ENCODE measurements around the gene ADAMTSL1.

DNA sequence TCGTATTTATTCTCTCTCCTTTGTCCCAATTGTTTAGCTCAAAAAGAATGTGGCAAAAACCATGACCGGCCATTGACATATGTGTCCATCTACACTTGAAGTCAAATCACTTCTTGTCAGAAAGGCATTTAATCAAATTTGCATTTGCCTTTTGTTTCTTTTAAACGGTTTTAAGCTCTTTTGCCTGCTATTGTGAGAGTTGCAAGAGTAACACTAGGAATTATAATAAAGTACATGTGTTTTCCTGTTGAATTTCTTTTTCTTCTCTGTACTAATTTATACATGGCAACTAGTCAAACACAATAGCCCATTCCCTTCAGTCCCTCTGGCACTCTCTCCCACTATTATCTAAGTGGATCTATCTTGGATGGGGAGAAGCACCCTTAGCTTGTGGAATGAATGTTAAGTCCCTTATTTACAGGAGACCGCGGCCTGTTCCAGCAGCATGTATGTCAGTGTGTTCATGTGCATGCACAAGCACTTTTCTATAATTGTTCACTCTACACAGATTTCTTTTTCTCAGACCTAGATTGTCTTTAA, 3.2 kb downstream of the ADAMTSL1 start:
- TF ChIP-seq REST (IDR thresholded peaks at IDR 0.05; ENCODE audit: unreplicated experiment) (no peak), CTCF (conservative IDR thresholded peaks at IDR 0.05; ENCODE audit: low read depth in 2 of 2) (no peak), EZH2 (IDR thresholded peaks at IDR 0.05; ENCODE audit: low read depth, unreplicated experiment) (no peak), POLR2AphosphoS5 (IDR thresholded peaks at IDR 0.05; ENCODE audit: low read depth) (no peak), EZH2phosphoT487 (IDR thresholded peaks at IDR 0.05; ENCODE audit: unreplicated experiment) (no peak), STAT1 (IDR thresholded peaks at IDR 0.05; ENCODE audit: unreplicated experiment) (no peak), CREB1 (CRISPR knock-in tag; IDR thresholded peaks at IDR 0.05; ENCODE audit: low read depth) (no peak), JUNB (IDR thresholded peaks at IDR 0.05; ENCODE audit: unreplicated experiment) (no peak), NANOG (IDR thresholded peaks at IDR 0.05; ENCODE audit: borderline replicate concordance) (no peak), ZNF331 (CRISPR knock-in tag; IDR thresholded peaks at IDR 0.05; ENCODE audit: low read depth) (no peak), ZNF114 (CRISPR knock-in tag; IDR thresholded peaks at IDR 0.05) (no peak)
- TF ChIP-seq, protein P1, sequence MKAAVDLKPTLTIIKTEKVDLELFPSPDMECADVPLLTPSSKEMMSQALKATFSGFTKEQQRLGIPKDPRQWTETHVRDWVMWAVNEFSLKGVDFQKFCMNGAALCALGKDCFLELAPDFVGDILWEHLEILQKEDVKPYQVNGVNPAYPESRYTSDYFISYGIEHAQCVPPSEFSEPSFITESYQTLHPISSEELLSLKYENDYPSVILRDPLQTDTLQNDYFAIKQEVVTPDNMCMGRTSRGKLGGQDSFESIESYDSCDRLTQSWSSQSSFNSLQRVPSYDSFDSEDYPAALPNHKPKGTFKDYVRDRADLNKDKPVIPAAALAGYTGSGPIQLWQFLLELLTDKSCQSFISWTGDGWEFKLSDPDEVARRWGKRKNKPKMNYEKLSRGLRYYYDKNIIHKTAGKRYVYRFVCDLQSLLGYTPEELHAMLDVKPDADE (IDR thresholded peaks at IDR 0.05), result no peak
- TF ChIP-seq, protein P2, sequence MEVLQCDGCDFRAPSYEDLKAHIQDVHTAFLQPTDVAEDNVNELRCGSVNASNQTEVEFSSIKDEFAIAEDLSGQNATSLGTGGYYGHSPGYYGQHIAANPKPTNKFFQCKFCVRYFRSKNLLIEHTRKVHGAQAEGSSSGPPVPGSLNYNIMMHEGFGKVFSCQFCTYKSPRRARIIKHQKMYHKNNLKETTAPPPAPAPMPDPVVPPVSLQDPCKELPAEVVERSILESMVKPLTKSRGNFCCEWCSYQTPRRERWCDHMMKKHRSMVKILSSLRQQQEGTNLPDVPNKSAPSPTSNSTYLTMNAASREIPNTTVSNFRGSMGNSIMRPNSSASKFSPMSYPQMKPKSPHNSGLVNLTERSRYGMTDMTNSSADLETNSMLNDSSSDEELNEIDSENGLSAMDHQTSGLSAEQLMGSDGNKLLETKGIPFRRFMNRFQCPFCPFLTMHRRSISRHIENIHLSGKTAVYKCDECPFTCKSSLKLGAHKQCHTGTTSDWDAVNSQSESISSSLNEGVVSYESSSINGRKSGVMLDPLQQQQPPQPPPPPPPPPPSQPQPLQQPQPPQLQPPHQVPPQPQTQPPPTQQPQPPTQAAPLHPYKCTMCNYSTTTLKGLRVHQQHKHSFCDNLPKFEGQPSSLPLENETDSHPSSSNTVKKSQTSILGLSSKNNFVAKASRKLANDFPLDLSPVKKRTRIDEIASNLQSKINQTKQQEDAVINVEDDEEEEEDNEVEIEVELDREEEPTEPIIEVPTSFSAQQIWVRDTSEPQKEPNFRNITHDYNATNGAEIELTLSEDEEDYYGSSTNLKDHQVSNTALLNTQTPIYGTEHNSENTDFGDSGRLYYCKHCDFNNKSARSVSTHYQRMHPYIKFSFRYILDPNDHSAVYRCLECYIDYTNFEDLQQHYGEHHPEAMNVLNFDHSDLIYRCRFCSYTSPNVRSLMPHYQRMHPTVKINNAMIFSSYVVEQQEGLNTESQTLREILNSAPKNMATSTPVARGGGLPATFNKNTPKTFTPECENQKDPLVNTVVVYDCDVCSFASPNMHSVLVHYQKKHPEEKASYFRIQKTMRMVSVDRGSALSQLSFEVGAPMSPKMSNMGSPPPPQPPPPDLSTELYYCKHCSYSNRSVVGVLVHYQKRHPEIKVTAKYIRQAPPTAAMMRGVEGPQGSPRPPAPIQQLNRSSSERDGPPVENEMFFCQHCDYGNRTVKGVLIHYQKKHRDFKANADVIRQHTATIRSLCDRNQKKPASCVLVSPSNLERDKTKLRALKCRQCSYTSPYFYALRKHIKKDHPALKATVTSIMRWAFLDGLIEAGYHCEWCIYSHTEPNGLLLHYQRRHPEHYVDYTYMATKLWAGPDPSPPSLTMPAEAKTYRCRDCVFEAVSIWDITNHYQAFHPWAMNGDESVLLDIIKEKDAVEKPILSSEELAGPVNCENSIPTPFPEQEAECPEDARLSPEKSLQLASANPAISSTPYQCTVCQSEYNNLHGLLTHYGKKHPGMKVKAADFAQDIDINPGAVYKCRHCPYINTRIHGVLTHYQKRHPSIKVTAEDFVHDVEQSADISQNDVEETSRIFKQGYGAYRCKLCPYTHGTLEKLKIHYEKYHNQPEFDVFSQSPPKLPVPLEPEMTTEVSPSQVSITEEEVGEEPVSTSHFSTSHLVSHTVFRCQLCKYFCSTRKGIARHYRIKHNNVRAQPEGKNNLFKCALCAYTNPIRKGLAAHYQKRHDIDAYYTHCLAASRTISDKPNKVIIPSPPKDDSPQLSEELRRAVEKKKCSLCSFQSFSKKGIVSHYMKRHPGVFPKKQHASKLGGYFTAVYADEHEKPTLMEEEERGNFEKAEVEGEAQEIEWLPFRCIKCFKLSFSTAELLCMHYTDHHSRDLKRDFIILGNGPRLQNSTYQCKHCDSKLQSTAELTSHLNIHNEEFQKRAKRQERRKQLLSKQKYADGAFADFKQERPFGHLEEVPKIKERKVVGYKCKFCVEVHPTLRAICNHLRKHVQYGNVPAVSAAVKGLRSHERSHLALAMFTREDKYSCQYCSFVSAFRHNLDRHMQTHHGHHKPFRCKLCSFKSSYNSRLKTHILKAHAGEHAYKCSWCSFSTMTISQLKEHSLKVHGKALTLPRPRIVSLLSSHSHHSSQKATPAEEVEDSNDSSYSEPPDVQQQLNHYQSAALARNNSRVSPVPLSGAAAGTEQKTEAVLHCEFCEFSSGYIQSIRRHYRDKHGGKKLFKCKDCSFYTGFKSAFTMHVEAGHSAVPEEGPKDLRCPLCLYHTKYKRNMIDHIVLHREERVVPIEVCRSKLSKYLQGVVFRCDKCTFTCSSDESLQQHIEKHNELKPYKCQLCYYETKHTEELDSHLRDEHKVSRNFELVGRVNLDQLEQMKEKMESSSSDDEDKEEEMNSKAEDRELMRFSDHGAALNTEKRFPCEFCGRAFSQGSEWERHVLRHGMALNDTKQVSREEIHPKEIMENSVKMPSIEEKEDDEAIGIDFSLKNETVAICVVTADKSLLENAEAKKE (CRISPR knock-in tag; IDR thresholded peaks at IDR 0.05), result no peak
